ENCODE measurements around the gene SLC43A1. TPM values are rescaled to one million over a fixed set of nuclear protein-coding genes. Genes with fewer than 3 reads are reported as not detected.

SLC43A1 gene
- total and polyA plus RNA-seq, 3 donors from 2014 or later: 6.5 to 12.3 (median 12.2) TPM

- no peaks in the 10 kb centered on the region for H3K9me3 ChIP-seq
- intact Hi-C loops (cut with DNase I; ENCODE audit: low total_unique reads): no loop called here
- peaks cover 6% of the 10 kb centered on the region for H3K4me1 ChIP-seq
- H3K4me3 ChIP-seq: peak overlapping the region; percentile 63 to 89
- peak; percentile 59 for DNase-seq
- peak overlapping the region in 1 of 2 donors; percentile 65 for H3K27ac ChIP-seq
- TF ChIP-seq POLR2A (IDR thresholded peaks at IDR 0.05) (no peak), CTCF (IDR thresholded peaks at IDR 0.05) (no peak)
- H3K27me3 ChIP-seq: no peaks in the 10 kb centered on the region
- 5% methylated on average over 7 to 35 of the region's 35 CpGs for WGBS, 2 donors
- no peaks in the 10 kb centered on the region for H3K36me3 ChIP-seq (ENCODE audit: low read depth, missing control alignments)
Measured at GRCh38 chr11:57513911-57514537, 1.5 kb downstream of the SLC43A1 start.

GRCh38 chr11:57513452-57513795 is 2.1 kb downstream of the SLC43A1 start:
- H3K4me3 ChIP-seq: no peak overlapping the region
- H3K36me3 ChIP-seq (ENCODE audit: low read depth, missing control alignments): no peaks in the 10 kb centered on the region
- intact Hi-C loops (cut with DNase I; ENCODE audit: low total_unique reads): no loop called here
- H3K27ac ChIP-seq: no peak overlapping the region
- TF ChIP-seq CTCF (IDR thresholded peaks at IDR 0.05) (no peak), POLR2A (IDR thresholded peaks at IDR 0.05) (no peak)
- no peak for DNase-seq
- WGBS, 2 donors: 20 to 36% methylated on average over 1 of the region's 1 CpG
- no peaks in the 10 kb centered on the region for H3K9me3 ChIP-seq
- H3K27me3 ChIP-seq: no peaks in the 10 kb centered on the region
- H3K4me1 ChIP-seq: peaks cover 6% of the 10 kb centered on the region

- intact Hi-C loops (cut with DNase I; ENCODE audit: low total_unique reads): no loop called here
- peaks cover 6% of the 10 kb centered on the region for H3K4me1 ChIP-seq
- TF ChIP-seq POLR2A (IDR thresholded peaks at IDR 0.05) (no peak), CTCF (IDR thresholded peaks at IDR 0.05) (no peak)
- DNase-seq: no peak
- no peaks in the 10 kb centered on the region for H3K27me3 ChIP-seq
- no peak overlapping the region for H3K4me3 ChIP-seq
- no peaks in the 10 kb centered on the region for H3K36me3 ChIP-seq (ENCODE audit: low read depth, missing control alignments)
- WGBS, 2 donors: 84 to 86% methylated on average over 12 of the region's 12 CpGs
- H3K27ac ChIP-seq: no peak overlapping the region
- H3K9me3 ChIP-seq: no peaks in the 10 kb centered on the region
Measured at GRCh38 chr11:57512646-57513451, 2.7 kb downstream of the SLC43A1 start.

GRCh38 chr11:57511741-57512430 is 3.6 kb downstream of the SLC43A1 start:
- intact Hi-C loops (cut with DNase I; ENCODE audit: low total_unique reads): no loop called here
- H3K36me3 ChIP-seq (ENCODE audit: low read depth, missing control alignments): no peaks in the 10 kb centered on the region
- no peak overlapping the region for H3K27ac ChIP-seq
- no peak for DNase-seq
- 95 to 96% methylated on average over 6 of the region's 6 CpGs for WGBS, 2 donors
- no peaks in the 10 kb centered on the region for H3K27me3 ChIP-seq
- TF ChIP-seq CTCF (IDR thresholded peaks at IDR 0.05) (no peak), POLR2A (IDR thresholded peaks at IDR 0.05) (no peak)
- H3K9me3 ChIP-seq: no peaks in the 10 kb centered on the region
- H3K4me1 ChIP-seq: peaks cover 6% of the 10 kb centered on the region
- H3K4me3 ChIP-seq: no peak overlapping the region
